ENCODE measurements around the gene SLC13A4.

The SLC13A4 gene

GRCh38 chr7:135772639-135773222 is 44.7 kb upstream of the SLC13A4 start:
- H3K27me3 ChIP-seq (ENCODE audit: insufficient read depth, low read depth), result no peaks in the 10 kb centered on the region
- H3K27ac ChIP-seq, result no peak overlapping the region
- no peak overlapping the region for H2AFZ ChIP-seq (ENCODE audit: low read depth)
- no peaks in the 10 kb centered on the region for H3K79me2 ChIP-seq (ENCODE audit: insufficient read depth, low read depth)
- no peak overlapping the region for H3K4me2 ChIP-seq
- H3K4me1 ChIP-seq (ENCODE audit: low read depth, poor library complexity, severe bottlenecking), result peaks cover 10% of the 10 kb centered on the region
- no peaks in the 10 kb centered on the region for H4K20me1 ChIP-seq (ENCODE audit: insufficient read depth)
- no peak for TF ChIP-seq CTCF (conservative IDR thresholded peaks at IDR 0.05; ENCODE audit: low read depth, low read length)
- no peak overlapping the region for H3K9ac ChIP-seq
- H3K4me3 ChIP-seq (IDR thresholded peaks at IDR 0.05; ENCODE audit: insufficient read depth, low read depth, low read length), result no peak overlapping the region
- no peaks in the 10 kb centered on the region for H3K36me3 ChIP-seq (ENCODE audit: insufficient read depth)

- no peak overlapping the region for H3K27ac ChIP-seq
- no peaks in the 10 kb centered on the region for H4K20me1 ChIP-seq (ENCODE audit: insufficient read depth)
- no peak overlapping the region for H3K9ac ChIP-seq
- no peaks in the 10 kb centered on the region for H3K27me3 ChIP-seq (ENCODE audit: insufficient read depth, low read depth)
- H2AFZ ChIP-seq (ENCODE audit: low read depth), result peak overlapping the region; percentile 21; the same call in 1 of the 2 replicates
- no peak overlapping the region for H3K4me3 ChIP-seq (IDR thresholded peaks at IDR 0.05; ENCODE audit: insufficient read depth, low read depth, low read length)
- H3K79me2 ChIP-seq (ENCODE audit: insufficient read depth, low read depth), result no peaks in the 10 kb centered on the region
- no peak overlapping the region for H3K4me2 ChIP-seq
- H3K36me3 ChIP-seq (ENCODE audit: insufficient read depth), result no peaks in the 10 kb centered on the region
- peaks cover 10% of the 10 kb centered on the region for H3K4me1 ChIP-seq (ENCODE audit: low read depth, poor library complexity, severe bottlenecking)
- TF ChIP-seq CTCF (conservative IDR thresholded peaks at IDR 0.05; ENCODE audit: low read depth, low read length), result no peak
Observed at GRCh38 chr7:135771961-135772638, 44.1 kb upstream of the SLC13A4 start.

- H4K20me1 ChIP-seq (ENCODE audit: insufficient read depth), result no peaks in the 10 kb centered on the region
- no peak overlapping the region for H3K9ac ChIP-seq
- H3K4me3 ChIP-seq (IDR thresholded peaks at IDR 0.05; ENCODE audit: insufficient read depth, low read depth, low read length), result no peak overlapping the region
- no peak overlapping the region for H3K27ac ChIP-seq
- H2AFZ ChIP-seq (ENCODE audit: low read depth), result no peak overlapping the region
- H3K79me2 ChIP-seq (ENCODE audit: insufficient read depth, low read depth), result no peaks in the 10 kb centered on the region
- H3K27me3 ChIP-seq (ENCODE audit: insufficient read depth, low read depth), result no peaks in the 10 kb centered on the region
- H3K36me3 ChIP-seq (ENCODE audit: insufficient read depth), result no peaks in the 10 kb centered on the region
- no peak overlapping the region for H3K4me2 ChIP-seq
- H3K4me1 ChIP-seq (ENCODE audit: low read depth, poor library complexity, severe bottlenecking), result peaks cover 10% of the 10 kb centered on the region
- TF ChIP-seq CTCF (conservative IDR thresholded peaks at IDR 0.05; ENCODE audit: low read depth, low read length), result no peak
Observed at GRCh38 chr7:135771051-135771450, 43.1 kb upstream of the SLC13A4 start.

- Histone ChIP-seq H3K9ac (no peak overlapping the region), H3K79me2 (ENCODE audit: insufficient read depth, low read depth) (no peaks in the 10 kb centered on the region), H3K4me3 (IDR thresholded peaks at IDR 0.05; ENCODE audit: insufficient read depth, low read depth, low read length) (no peak overlapping the region), H3K27me3 (ENCODE audit: insufficient read depth, low read depth) (no peaks in the 10 kb centered on the region), H3K27ac (no peak overlapping the region), H2AFZ (ENCODE audit: low read depth) (no peak overlapping the region), H4K20me1 (ENCODE audit: insufficient read depth) (no peaks in the 10 kb centered on the region), H3K36me3 (ENCODE audit: insufficient read depth) (no peaks in the 10 kb centered on the region), H3K4me2 (no peak overlapping the region), H3K4me1 (ENCODE audit: low read depth, poor library complexity, severe bottlenecking) (peaks cover 10% of the 10 kb centered on the region)
- no peak for TF ChIP-seq CTCF (conservative IDR thresholded peaks at IDR 0.05; ENCODE audit: low read depth, low read length)
Observed at GRCh38 chr7:135770139-135770710, 42.2 kb upstream of the SLC13A4 start.
